SJSA1 (cell line): ENCODE data around the gene CGN. TPM values are rescaled to one million over a fixed set of nuclear protein-coding genes. Genes with fewer than 3 reads are reported as not detected.

ENCODE experiments used
- DNase-seq, 2 experiments: peaks; one replicate each; pipeline ENCODE4 v3.0.0-alpha.2; 2015 to 2020; ENCODE audit warnings: low spot score in 2 of 2, low read depth in 1 of 2
- H3K27ac ChIP-seq: fragments of 250-450 bp; sonication (Bioruptor Pico); 2 replicates; pipeline ENCODE4 v1.5.1; 2020; ENCODE audit warnings: mild to moderate bottlenecking, moderate library complexity
- H3K27me3 ChIP-seq: fragments of 250-450 bp; sonication (Bioruptor Pico); replicated peaks from 2 replicates; pipeline ENCODE4 v1.5.1; 2020; ENCODE audit warnings: mild to moderate bottlenecking, moderate library complexity
- H3K36me3 ChIP-seq: fragments of 250-450 bp; sonication (Bioruptor Pico); 2 replicates; pipeline ENCODE4 v1.5.1; 2020; ENCODE audit warnings: mild to moderate bottlenecking
- H3K4me1 ChIP-seq: fragments of 250-450 bp; sonication (Bioruptor Pico); replicated peaks from 2 replicates; pipeline ENCODE4 v1.6.1; 2021; ENCODE audit warnings: mild to moderate bottlenecking
- H3K4me3 ChIP-seq: fragments of 250-450 bp; sonication (Bioruptor Pico); 2 replicates; pipeline ENCODE4 v1.5.1; 2020; ENCODE audit warnings: mild to moderate bottlenecking
- H3K9me3 ChIP-seq: fragments of 250-450 bp; sonication (Bioruptor Pico); replicated peaks from 2 replicates; pipeline ENCODE4 v1.5.1; 2020; ENCODE audit warnings: mild to moderate bottlenecking
- total RNA-seq: library from RNA; depleted of rRNA; stranded (reverse); fragments of >200 nt; shearing (Covaris generic); gene quantifications from 2 replicates; pipeline ENCODE4 v1.2.3, GENCODE V29; 2014

CGN gene
- total RNA-seq, 1 experiment from 2014 or later = 0.26 TPM

DNA sequence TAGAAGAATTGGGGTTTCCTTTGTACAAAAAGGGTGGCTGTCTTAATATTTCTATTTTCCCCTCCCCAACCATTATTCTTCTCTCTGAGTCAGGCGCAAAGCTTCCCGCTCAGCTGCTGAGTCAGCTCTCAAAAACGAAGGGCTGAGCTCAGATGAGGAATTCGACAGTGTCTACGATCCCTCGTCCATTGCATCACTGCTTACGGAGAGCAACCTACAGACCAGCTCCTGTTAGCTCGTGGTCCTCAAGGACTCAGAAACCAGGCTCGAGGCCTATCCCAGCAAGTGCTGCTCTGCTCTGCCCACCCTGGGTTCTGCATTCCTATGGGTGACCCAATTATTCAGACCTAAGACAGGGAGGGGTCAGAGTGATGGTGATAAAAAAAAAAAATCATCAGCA, 25.9 kb downstream of the CGN start:
- H3K9me3 ChIP-seq = no peaks in the 10 kb centered on the region
- 0 out of 2 replicates have a peak, but pooled peaks cover 3% of the 10 kb centered on the region for H3K36me3 ChIP-seq
- no peaks in the 10 kb centered on the region for H3K27me3 ChIP-seq
- H3K4me3 ChIP-seq = no peak overlapping the region
- H3K4me1 ChIP-seq = peaks cover 59% of the 10 kb centered on the region
- DNase-seq = peak; percentile 89 to 90
- H3K27ac ChIP-seq = peak overlapping the region; percentile 85

DNA sequence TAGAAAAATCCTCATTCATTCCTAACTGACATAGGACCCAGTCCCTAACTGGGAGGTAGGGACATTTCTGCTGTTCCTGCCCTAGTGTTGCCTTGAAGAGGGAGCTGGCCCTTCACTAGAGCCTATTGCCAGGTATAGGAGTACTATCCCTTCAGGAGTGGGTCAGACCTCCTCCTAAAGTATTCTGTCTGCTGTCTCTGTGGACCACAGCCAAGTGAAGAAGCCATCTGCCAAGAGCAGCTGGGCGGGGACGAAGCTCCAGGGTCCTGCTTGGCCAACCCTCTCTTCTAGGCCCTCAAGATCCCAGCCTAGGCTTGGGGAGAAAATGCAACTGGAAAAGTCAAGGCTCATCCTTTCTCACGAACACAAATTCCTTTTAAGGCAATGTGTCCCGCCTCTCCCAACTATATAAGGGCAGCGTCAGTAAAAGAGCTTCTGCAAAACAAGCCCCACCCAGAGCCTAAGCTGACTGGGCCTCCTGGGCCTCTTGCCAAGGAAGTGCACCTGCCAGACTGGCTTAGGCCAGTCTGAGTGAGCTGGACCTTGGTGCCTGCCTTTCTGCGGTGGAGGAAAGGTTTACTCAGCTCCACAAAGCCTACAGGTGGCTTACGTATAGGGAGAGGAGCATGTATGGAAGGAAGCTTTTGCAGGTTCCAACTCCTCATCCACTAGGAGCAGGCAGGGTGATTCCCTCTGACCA, 28.3 kb downstream of the CGN start:
- no peaks in the 10 kb centered on the region for H3K27me3 ChIP-seq
- H3K4me1 ChIP-seq = peaks cover 73% of the 10 kb centered on the region
- no peaks in the 10 kb centered on the region for H3K9me3 ChIP-seq
- H3K4me3 ChIP-seq = peak overlapping the region; percentile 62
- 0 out of 2 replicates have a peak, but pooled peaks cover 10% of the 10 kb centered on the region for H3K36me3 ChIP-seq
- peak overlapping the region; percentile 64 for H3K27ac ChIP-seq
- DNase-seq = peak; percentile 84 to 88

DNA sequence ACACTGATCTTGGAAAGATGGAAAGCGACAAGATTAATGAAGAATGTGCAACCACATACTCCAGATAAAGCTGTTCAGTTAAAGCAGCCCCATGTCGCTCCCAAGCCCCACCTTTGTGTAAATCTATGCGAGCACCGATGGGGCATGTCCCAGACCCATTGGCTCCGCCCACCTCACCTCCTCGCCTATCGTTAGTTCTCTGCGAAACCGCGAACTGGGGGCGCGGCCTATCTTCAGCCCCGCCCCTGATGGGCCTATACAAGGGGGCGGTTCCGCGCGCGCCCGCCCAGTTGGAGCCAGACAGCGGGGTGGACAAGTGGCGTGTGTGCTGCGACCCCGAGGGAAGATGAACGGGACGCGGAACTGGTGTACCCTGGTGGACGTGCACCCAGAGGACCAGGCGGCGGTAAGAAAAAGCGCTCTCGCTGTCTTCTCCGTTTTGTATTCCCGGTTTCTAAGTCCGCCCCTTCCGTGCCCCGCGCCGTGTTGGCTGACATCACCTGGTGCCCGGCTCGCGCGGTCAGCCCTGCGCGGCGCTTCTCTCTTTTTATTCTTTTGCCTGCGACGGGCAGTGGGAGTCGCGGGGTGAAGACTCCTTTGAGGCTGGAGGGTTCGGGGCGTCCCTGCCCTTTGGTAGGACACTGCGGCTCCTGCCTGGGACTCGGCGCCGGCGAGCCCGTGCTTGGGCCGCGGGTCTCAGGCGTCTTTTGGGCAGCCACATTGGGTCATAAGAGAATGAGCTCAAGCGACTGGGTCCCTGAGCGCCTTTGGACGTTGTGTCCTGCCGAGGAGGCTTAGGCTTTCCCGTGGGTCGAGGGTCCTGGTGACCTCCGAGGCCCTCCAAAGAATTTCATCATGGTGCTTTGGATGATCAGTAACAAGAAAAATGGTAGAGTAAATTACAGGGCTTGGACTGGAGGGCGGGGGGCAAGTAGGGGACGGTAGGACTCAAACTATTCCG, 29.1 kb downstream of the CGN start, which contains the start of gene TUFT1:
TUFT1 (plus strand) TSS at position 289 of the 961 bp plus-strand sequence; CDS start at position 347, 58 bp downstream.
- Histone ChIP-seq H3K36me3 (peaks cover 16% of the 10 kb centered on the region; the same call in 1 of the 2 replicates), H3K9me3 (no peaks in the 10 kb centered on the region), H3K4me1 (peaks cover 66% of the 10 kb centered on the region), H3K4me3 (peak within 1 kb of the TSS; percentile 62), H3K27ac (peak within 1 kb of the TSS; percentile 64), H3K27me3 (no peaks in the 10 kb centered on the region)
- peak; percentile 95 to 96 for DNase-seq

DNA sequence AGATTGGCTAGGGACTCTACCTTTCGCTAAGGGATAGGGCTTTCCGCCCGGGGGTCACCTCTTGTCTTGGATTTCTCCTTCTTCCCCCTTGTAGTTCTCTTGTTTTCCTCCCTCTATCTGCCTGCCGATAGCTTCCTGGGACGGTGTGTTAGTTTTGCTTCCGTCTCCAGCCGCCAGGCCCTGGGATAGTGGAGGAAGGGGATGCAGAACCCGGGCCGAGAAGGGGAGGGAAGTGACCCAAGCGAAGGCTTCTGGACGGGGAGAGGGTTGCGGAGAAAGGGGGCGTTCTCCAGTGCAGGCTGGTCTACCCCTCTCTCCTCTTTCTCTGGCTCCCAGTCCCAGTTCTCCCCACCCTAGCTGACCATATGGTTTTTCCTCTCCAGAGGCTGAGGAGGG, 29.8 kb downstream of the CGN start:
- peaks cover 19% of the 10 kb centered on the region; the same call in 1 of the 2 replicates for H3K36me3 ChIP-seq
- DNase-seq = no peak
- H3K4me1 ChIP-seq = peaks cover 66% of the 10 kb centered on the region
- H3K4me3 ChIP-seq = peak overlapping the region; percentile 62
- peak overlapping the region; percentile 38; the same call in 1 of the 2 replicates for H3K27ac ChIP-seq
- no peaks in the 10 kb centered on the region for H3K27me3 ChIP-seq
- H3K9me3 ChIP-seq = no peaks in the 10 kb centered on the region

DNA sequence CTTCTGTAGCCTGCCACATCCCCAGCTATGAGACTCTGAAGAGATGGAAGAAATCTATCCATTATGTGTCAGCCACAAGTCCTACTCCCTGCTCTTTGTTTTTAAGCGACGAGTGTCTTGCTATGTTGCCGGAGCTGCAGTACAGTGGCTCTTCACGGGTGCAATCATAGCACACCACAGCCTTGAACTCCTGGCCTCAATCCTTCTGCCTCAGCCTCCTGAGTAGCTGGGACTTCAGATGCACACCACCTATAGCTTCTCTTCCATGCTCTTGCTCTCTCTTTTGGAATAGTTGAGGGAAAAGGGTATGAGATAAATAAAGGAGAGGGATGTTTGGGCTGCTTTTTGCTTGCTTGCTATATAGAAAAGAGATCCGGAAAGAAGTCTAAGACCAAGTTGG, 30.6 kb downstream of the CGN start:
- Histone ChIP-seq H3K27ac (0 out of 2 replicates have a peak overlapping the region, but pooled peaks have one; percentile 38), H3K27me3 (no peaks in the 10 kb centered on the region), H3K36me3 (peaks cover 27% of the 10 kb centered on the region), H3K9me3 (no peaks in the 10 kb centered on the region), H3K4me3 (peak overlapping the region; percentile 62), H3K4me1 (peaks cover 66% of the 10 kb centered on the region)
- no peak for DNase-seq

DNA sequence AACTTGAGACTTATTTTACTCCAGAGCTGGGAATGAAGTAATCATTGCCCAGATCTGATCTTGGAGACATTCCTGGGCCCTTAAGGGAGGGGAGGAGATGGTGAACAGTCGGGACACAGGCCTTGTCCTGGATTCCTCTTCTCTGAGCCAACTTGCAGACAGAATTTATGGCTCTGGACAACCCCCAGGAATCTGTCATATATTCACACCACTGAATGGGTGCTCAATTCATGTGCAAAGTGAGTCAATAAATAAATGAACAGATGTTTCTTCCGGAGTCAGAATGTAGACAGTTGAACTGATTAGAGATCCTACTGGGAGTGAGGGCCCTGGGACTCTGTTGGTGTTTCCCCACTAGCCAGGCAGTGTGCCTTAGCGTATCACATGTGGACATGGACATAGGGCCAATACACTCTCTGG, 31.5 kb downstream of the CGN start:
- Histone ChIP-seq H3K27ac (peak overlapping the region; percentile 38), H3K4me1 (peaks cover 66% of the 10 kb centered on the region), H3K9me3 (no peaks in the 10 kb centered on the region), H3K36me3 (peaks cover 32% of the 10 kb centered on the region), H3K27me3 (no peaks in the 10 kb centered on the region), H3K4me3 (no peak overlapping the region)
- peak; percentile 76 to 78 for DNase-seq

DNA sequence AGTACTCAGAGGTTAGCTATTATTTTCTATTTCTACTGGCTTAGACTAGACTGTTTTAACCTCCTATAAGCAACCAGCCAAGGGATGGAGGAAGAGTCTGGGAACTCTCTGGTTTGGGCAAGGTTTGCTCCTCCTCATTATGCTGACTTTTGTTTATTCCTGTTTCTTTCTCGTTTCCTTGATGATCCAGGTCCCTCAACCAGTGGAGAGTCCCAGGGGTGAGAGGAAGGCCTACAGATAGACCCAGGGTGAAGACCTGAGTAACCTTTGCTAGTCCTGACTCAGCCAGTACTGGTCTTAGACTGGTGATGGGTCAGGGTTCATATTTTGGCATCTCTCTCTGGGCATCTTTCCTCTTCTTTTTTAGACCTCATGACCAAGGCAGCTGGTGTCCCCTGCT, 34.4 kb downstream of the CGN start:
- H3K27me3 ChIP-seq = no peaks in the 10 kb centered on the region
- no peak for DNase-seq
- no peak overlapping the region; the same call in 1 of the 2 replicates for H3K27ac ChIP-seq
- peaks cover 37% of the 10 kb centered on the region for H3K36me3 ChIP-seq
- no peak overlapping the region for H3K4me3 ChIP-seq
- H3K9me3 ChIP-seq = no peaks in the 10 kb centered on the region
- peaks cover 74% of the 10 kb centered on the region for H3K4me1 ChIP-seq

DNA sequence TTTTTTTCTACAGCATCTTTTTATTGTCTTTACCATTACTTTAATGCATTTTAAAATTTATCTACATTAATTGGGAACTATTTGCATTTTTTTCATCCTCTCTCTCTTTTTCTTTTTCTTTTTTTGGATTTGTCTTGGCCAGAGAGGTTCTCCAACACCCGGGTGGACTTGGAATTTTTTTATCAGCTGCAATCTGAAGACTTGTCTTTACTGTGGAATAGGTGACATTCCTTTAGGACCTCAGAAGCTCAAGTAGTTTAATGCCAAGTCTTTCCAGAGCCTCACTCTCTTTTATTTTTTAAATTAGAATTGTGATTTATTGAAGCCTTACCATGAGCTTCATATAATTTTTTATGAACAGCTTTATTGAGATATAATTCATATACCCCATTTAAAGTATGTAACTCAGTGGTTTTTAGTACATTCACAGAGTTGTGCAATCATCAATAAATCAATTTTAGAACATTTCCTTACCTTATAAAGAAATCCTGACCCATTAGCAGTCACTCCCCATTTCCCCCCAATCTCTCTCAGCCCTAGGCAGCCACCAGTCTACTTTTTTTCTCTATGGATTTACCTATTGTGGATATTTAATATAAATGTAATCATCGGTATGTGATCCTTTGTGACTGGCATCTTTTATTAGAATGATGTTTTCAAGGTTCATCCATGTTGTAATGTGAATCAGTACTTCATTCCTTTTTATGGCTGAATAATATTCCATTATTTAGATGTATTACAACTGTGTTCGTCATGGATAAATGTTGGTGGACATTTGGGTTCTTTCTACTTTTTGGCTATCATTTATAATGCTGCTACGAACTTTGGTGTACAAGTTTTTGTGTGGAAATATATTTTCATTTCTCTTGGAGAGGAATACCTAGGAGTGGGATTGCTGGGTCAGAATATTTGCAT, 35.1 kb downstream of the CGN start:
- Histone ChIP-seq H3K9me3 (no peaks in the 10 kb centered on the region), H3K4me1 (peaks cover 72% of the 10 kb centered on the region), H3K36me3 (peaks cover 39% of the 10 kb centered on the region), H3K27ac (peak overlapping the region; percentile 72), H3K4me3 (no peak overlapping the region), H3K27me3 (no peaks in the 10 kb centered on the region)
- no peak for DNase-seq

DNA sequence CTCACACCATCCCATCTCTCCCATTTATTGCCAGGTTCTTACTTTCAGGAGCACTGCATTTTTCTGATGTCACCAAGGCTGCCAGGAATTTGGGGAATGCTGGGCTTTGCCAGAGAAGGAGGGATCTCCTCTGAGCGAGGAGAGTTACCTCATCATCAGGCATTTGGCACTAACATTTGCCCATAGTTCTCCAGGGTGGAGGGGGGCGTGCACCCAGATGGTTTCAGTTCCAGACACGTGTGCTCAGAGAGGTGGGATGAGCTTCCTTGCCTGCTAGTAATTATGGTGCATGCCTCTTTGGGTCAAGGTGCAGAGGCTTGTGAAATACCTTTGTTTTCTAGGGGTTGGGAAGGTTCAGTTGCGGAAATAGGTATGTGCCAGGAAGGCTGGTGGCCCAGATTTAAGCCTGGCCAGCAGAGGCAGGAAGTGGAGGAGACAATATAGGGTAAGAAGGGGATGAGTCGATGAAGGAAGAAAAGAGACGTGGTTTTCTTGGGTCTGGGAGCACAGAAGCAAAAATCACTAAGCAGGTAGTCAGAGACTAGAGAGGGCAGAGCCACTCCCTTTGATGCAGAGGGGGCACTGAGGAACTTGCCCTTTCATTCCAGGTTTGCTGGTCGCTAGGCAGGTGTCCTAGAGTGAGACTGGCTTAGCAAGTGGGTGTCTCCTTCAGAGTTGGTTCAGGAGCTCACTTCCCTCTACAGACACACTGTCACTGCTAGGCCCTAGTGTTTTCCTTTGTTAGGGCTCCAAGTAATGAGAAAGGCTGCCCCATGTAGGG, 36.1 kb downstream of the CGN start:
- peak; percentile 94 to 97 for DNase-seq
- Histone ChIP-seq H3K4me3 (no peak overlapping the region), H3K9me3 (no peaks in the 10 kb centered on the region), H3K27ac (peak overlapping the region; percentile 72), H3K36me3 (peaks cover 46% of the 10 kb centered on the region), H3K4me1 (peaks cover 62% of the 10 kb centered on the region), H3K27me3 (no peaks in the 10 kb centered on the region)

DNA sequence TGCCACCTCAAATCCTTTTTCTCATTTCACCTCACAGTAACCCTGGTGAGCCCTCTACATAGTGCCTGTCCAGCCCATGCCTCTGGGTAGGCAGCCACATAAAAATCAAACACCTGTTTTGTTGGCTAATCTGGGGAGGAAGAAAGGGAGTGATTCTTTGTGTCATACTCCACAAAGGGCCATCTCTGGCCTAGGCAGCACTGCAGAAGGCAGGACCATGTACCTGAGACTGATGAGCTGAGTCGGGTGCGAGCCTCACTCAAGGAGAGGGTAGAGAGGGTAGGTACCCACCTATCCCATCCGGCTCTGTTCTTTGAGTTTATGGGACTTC, 36.7 kb downstream of the CGN start:
- Histone ChIP-seq H3K36me3 (peaks cover 46% of the 10 kb centered on the region), H3K27ac (peak overlapping the region; percentile 72), H3K27me3 (no peaks in the 10 kb centered on the region), H3K9me3 (no peaks in the 10 kb centered on the region), H3K4me3 (no peak overlapping the region), H3K4me1 (peaks cover 56% of the 10 kb centered on the region)
- no peak for DNase-seq

DNA sequence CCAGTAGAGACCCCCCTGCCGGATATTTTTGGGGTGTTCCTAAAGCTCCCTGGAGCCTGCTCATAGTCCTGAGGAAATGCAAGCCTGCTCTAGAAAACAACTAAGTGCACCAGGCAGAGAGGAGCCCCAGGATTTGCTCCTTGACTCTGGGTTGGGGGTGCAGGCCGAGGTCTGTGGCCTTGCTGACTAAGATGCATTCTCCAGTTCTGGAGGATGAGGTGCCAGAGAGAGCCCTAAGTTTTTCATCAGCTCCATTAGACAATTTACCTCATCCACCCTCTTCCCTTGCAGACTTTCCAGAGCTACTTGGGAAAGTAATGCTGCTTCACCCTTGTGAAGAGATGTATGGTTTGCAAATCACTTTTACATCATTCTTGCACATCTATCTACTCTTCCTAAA, 38.0 kb downstream of the CGN start:
- H3K36me3 ChIP-seq = peaks cover 39% of the 10 kb centered on the region
- H3K4me1 ChIP-seq = peaks cover 60% of the 10 kb centered on the region
- no peak overlapping the region for H3K27ac ChIP-seq
- H3K9me3 ChIP-seq = no peaks in the 10 kb centered on the region
- no peaks in the 10 kb centered on the region for H3K27me3 ChIP-seq
- no peak overlapping the region for H3K4me3 ChIP-seq
- no peak for DNase-seq

DNA sequence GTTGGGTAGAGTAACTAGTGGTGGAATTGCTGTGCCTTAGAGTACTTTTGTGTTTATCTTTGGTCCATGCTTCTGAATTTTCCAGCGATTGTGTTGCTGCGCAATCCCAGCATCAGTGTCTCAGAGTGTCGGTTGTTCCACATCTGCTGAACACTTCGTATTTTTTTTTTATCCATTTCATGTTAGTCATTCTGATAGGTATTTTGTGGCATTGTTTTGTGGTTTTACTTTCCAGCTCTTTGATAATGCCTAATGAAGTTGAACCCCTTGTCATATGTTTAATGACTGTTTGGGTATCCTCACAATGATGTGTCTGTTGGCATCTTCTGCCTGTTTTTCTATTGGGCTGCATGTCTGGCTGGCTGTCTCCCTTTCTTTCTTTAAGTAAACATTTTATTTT, 42.5 kb downstream of the CGN start:
- Histone ChIP-seq H3K27ac (no peak overlapping the region), H3K4me1 (peaks cover 27% of the 10 kb centered on the region), H3K9me3 (no peaks in the 10 kb centered on the region), H3K36me3 (peaks cover 14% of the 10 kb centered on the region; the same call in 1 of the 2 replicates), H3K27me3 (no peaks in the 10 kb centered on the region), H3K4me3 (no peak overlapping the region)
- peak in 1 of 2 experiments; percentile 39 for DNase-seq
